IMR-90 (cell line): ENCODE measurements around the gene LFNG. TPM values are rescaled to one million over a fixed set of nuclear protein-coding genes. Genes with fewer than 3 reads are reported as not detected.

ENCODE experiments used
- CHD1 ChIP-seq: IDR thresholded peaks from 2 replicates; pipeline ENCODE4 v1.6.1; 2012; ENCODE audit warnings: low read depth, low read length, improper control_type of control experiment
- MAZ ChIP-seq: IDR thresholded peaks from 2 replicates; pipeline ENCODE4 v1.6.1; 2012; ENCODE audit warnings: low read depth, mild to moderate bottlenecking, low read length, improper control_type of control experiment, moderate library complexity, borderline replicate concordance
- NFE2L2 ChIP-seq: fragments of 150-350 bp; IDR thresholded peaks from 2 replicates; pipeline ENCODE4 v1.6.1; 2016; ENCODE audit warnings: low read depth, mild to moderate bottlenecking, low read length
- RAD21 ChIP-seq: IDR thresholded peaks from 2 replicates; pipeline ENCODE4 v1.6.1; 2012; ENCODE audit warnings: low read length, improper control_type of control experiment
- polyA plus RNA-seq, 3 experiments: library from polyadenylated mRNA; depleted of rRNA; stranded (reverse); fragments of >200 nt; gene quantifications; 2 replicates each; pipeline ENCODE4 v1.2.3, GENCODE V29; 2012; ENCODE audit warnings: low replicate concordance in 1 of 3
- total RNA-seq: library from RNA; depleted of rRNA; stranded (reverse); fragments of >200 nt; gene quantifications from 2 replicates; pipeline ENCODE4 v1.2.3, GENCODE V29; 2012
- TF ChIP-seq, protein P1 (sequence below): fragments of 150-350 bp; IDR thresholded peaks from 2 replicates; pipeline ENCODE4 v1.6.1; 2017; ENCODE audit warnings: mild to moderate bottlenecking, antibody characterized with exemption, low read length, low read depth

The LFNG gene
- total and polyA plus RNA-seq, 2 of the 4 experiments (the other 2 are of a cell fraction): 1.8 to 5.1 TPM

- TF ChIP-seq MAZ (no peak), RAD21 (no peak), NFE2L2 (no peak), CHD1 (no peak)
- TF ChIP-seq, protein P1, sequence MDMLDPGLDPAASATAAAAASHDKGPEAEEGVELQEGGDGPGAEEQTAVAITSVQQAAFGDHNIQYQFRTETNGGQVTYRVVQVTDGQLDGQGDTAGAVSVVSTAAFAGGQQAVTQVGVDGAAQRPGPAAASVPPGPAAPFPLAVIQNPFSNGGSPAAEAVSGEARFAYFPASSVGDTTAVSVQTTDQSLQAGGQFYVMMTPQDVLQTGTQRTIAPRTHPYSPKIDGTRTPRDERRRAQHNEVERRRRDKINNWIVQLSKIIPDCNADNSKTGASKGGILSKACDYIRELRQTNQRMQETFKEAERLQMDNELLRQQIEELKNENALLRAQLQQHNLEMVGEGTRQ: no peak
Observed at GRCh38 chr7:2542916-2543871, 23.6 kb downstream of the LFNG start (continued).
